Activated CD8-positive, alpha-beta T cell treated with anti-CD3 and anti-CD28 coated beads for 36 hours (primary cell): ENCODE measurements around the gene PRAC1. TPM values are rescaled to one million over a fixed set of nuclear protein-coding genes. Genes with fewer than 3 reads are reported as not detected.

Experiments used
- ATAC-seq: fragments of 200-7000 bp; cut with Tn5 transposase; one replicate; pipeline ENCODE4 v1.10.0; 2021; ENCODE audit warnings: mild to moderate bottlenecking, moderate library complexity
- CTCF ChIA-PET: fragments of 350-600 bp; sonication (Branson Sonifier 250); formaldehyde crosslinking; loops from one replicate; lab custom pipeline; 2021; ENCODE audit warnings: antibody characterized with exemption; lab: Charles Lee
- POLR2A ChIA-PET: fragments of 350-600 bp; sonication (Branson Sonifier 250); formaldehyde crosslinking; loops from one replicate; lab custom pipeline; 2021; ENCODE audit warnings: antibody characterized with exemption; lab: Charles Lee
- DNase-seq: peaks from one replicate; pipeline ENCODE4 v3.0.0-alpha.2; 2020
- H3K27ac Mint-ChIP-seq: one replicate; pipeline ENCODE4 v1.8.0; 2021; ENCODE audit warnings: mild to moderate bottlenecking, mixed read lengths
- H3K27me3 Mint-ChIP-seq: one replicate; pipeline ENCODE4 v1.8.0; 2021; ENCODE audit warnings: mixed read lengths
- H3K36me3 Mint-ChIP-seq: one replicate; pipeline ENCODE4 v1.8.0; 2021; ENCODE audit warnings: low read depth, mixed read lengths
- H3K4me1 Mint-ChIP-seq: one replicate; pipeline ENCODE4 v1.8.0; 2021; ENCODE audit warnings: low read depth, mixed read lengths
- H3K4me3 Mint-ChIP-seq: one replicate; pipeline ENCODE4 v1.8.0; 2021; ENCODE audit warnings: mild to moderate bottlenecking, moderate library complexity, mixed read lengths
- H3K9me3 Mint-ChIP-seq: one replicate; pipeline ENCODE4 v1.8.0; 2021; ENCODE audit warnings: mixed read lengths
- intact Hi-C: fragments of 100-400 bp; cut with micrococcal nuclease; formaldehyde crosslinking; loops from one replicate; pipeline ENCODE4 v1.10.0; 2022
- total RNA-seq, 2 experiments: library from RNA; stranded (reverse); gene quantifications; one replicate each; pipeline ENCODE4 v1.2.3, GENCODE V29; 2021
- TF ChIP-seq, protein P1 (sequence below): fragments of 200-600 bp; IDR thresholded peaks from one replicate; pipeline ENCODE4 v1.8.0; 2022; ENCODE audit warnings: antibody characterized with exemption, mild to moderate bottlenecking

PRAC1 gene
- total RNA-seq, 2 experiments from 2014 or later = not detected

- intact Hi-C loops = no loop called here
- Mint-ChIP-seq H3K36me3 (no peaks in the 10 kb centered on the region), H3K4me3 (no peak overlapping the region), H3K9me3 (no peaks in the 10 kb centered on the region), H3K27ac (no peak overlapping the region), H3K27me3 (peaks cover 58% of the 10 kb centered on the region), H3K4me1 (no peaks in the 10 kb centered on the region)
- TF ChIP-seq, protein P1, sequence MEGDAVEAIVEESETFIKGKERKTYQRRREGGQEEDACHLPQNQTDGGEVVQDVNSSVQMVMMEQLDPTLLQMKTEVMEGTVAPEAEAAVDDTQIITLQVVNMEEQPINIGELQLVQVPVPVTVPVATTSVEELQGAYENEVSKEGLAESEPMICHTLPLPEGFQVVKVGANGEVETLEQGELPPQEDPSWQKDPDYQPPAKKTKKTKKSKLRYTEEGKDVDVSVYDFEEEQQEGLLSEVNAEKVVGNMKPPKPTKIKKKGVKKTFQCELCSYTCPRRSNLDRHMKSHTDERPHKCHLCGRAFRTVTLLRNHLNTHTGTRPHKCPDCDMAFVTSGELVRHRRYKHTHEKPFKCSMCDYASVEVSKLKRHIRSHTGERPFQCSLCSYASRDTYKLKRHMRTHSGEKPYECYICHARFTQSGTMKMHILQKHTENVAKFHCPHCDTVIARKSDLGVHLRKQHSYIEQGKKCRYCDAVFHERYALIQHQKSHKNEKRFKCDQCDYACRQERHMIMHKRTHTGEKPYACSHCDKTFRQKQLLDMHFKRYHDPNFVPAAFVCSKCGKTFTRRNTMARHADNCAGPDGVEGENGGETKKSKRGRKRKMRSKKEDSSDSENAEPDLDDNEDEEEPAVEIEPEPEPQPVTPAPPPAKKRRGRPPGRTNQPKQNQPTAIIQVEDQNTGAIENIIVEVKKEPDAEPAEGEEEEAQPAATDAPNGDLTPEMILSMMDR = no peak
- DNase-seq (no peak), ATAC-seq (no peak)
- CTCF ChIA-PET = interaction anchor here (0.6 to 4.2 kb wide), 13 partner anchors 9 to 174 kb away, joined by 3 to 31 read pairs (median 5); no protein-coding TSS in a partner anchor
- POLR2A ChIA-PET = interaction anchor here (0.6 to 1.1 kb wide), 2 partner anchors 14 to 15 kb away, joined by 3 to 4 read pairs; no protein-coding TSS in a partner anchor
These were observed 17.7 kb downstream of the PRAC1 start for GRCh38 chr17:48704361-48705248.

DNA sequence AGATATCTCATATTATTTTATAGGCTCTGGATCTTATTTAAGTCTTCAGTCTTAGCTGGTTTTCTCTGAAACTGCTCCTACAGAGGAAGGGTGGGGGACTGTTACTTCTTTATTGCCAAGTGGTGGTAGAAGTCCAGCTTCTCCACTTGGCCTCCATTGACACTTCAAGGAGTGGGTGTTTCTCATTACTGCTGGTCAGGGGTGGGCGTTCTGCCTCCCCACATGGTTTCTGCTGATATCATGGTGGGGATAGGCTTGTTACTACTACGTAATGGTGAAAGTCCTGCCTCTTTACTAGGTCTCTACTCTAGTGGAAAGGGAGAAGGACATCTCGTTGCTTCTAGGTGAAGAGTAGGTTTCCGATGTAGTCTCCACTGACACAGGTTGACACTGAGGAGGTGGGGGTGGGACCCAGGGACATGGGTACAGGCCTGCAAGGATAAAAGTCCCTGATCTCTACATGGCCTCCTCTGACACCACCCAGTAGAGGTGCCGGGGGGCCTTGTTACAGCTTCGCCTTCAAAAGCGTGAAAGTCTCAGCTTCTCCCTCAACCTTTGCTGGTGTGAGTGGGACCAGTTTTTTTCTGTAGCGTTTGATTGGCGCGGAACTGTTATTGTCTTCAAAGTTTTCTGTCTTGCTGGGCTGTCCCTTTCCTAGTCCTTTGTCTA, 20.3 kb downstream of the PRAC1 start:
- H3K4me1 Mint-ChIP-seq = no peaks in the 10 kb centered on the region
- ATAC-seq (no peak), DNase-seq (no peak)
- H3K27ac Mint-ChIP-seq = no peak overlapping the region
- TF ChIP-seq, protein P1 = no peak
- no peak overlapping the region for H3K4me3 Mint-ChIP-seq
- intact Hi-C loops = no loop called here
- POLR2A ChIA-PET = interaction anchor here (0.9 kb wide), 1 partner anchor 52 kb away, joined by 3 read pairs; no protein-coding TSS in a partner anchor
- no peaks in the 10 kb centered on the region for H3K36me3 Mint-ChIP-seq
- H3K27me3 Mint-ChIP-seq = peaks cover 48% of the 10 kb centered on the region
- H3K9me3 Mint-ChIP-seq = no peaks in the 10 kb centered on the region
- CTCF ChIA-PET = interaction anchor here (0.7 to 4.2 kb wide), 3 partner anchors 23 to 65 kb away, joined by 3 to 31 read pairs (median 4); no protein-coding TSS in a partner anchor

GRCh38 chr17:48693178-48693577, 29.1 kb downstream of the PRAC1 start:
- ChIA-PET POLR2A (no interaction called here), CTCF (interaction anchor here (1.3 to 1.5 kb wide), 2 partner anchors 14 to 186 kb away, joined by 5 to 11 read pairs; no protein-coding TSS in a partner anchor)
- H3K4me1 Mint-ChIP-seq = no peaks in the 10 kb centered on the region
- intact Hi-C loops = no loop called here
- no peak for DNase-seq
- H3K9me3 Mint-ChIP-seq = peaks cover 3% of the 10 kb centered on the region
- TF ChIP-seq, protein P1 = no peak
- no peak for ATAC-seq
- H3K4me3 Mint-ChIP-seq = no peak overlapping the region
- no peaks in the 10 kb centered on the region for H3K36me3 Mint-ChIP-seq
- peaks cover 23% of the 10 kb centered on the region for H3K27me3 Mint-ChIP-seq
- H3K27ac Mint-ChIP-seq = no peak overlapping the region

- no peak for DNase-seq
- no peak overlapping the region for H3K4me3 Mint-ChIP-seq
- peaks cover 17% of the 10 kb centered on the region for H3K27me3 Mint-ChIP-seq
- TF ChIP-seq, protein P1 = no peak
- no peak for ATAC-seq
- ChIA-PET CTCF (interaction anchor here (1.3 to 1.5 kb wide), 2 partner anchors 13 to 187 kb away, joined by 5 to 11 read pairs; no protein-coding TSS in a partner anchor), POLR2A (no interaction called here)
- intact Hi-C loops = no loop called here
- no peaks in the 10 kb centered on the region for H3K4me1 Mint-ChIP-seq
- no peak overlapping the region for H3K27ac Mint-ChIP-seq
- peaks cover 3% of the 10 kb centered on the region for H3K9me3 Mint-ChIP-seq
- H3K36me3 Mint-ChIP-seq = no peaks in the 10 kb centered on the region
These were observed 30.3 kb downstream of the PRAC1 start for GRCh38 chr17:48692049-48692448.
